IMR-90 (cell line): ENCODE data around the gene WDR90. TPM values are rescaled to one million over a fixed set of nuclear protein-coding genes. Genes with fewer than 3 reads are reported as not detected.

ENCODE experiments used
- ATAC-seq: fragments of 200-7000 bp; cut with Tn5 transposase; 2 replicates; pipeline ENCODE4 v1.9.1; 2020; ENCODE audit warnings: low read depth, mild to moderate bottlenecking, moderate library complexity
- BruUV-seq: library from RNA; stranded (reverse); fragments of 400-500 nt; replicated peaks from 2 replicates; lab custom pipeline; 2021; lab: Mats Ljungman, UMichigan
- CTCF ChIA-PET: fragments of 300-600 bp; formaldehyde crosslinking; extraction: SDS; loops from one replicate; lab custom pipeline; 2021; ENCODE audit warnings: antibody characterized with exemption; lab: Yijun Ruan, JAX
- POLR2A ChIA-PET: fragments of 300-600 bp; sonication (Branson Sonifier 250); formaldehyde crosslinking; loops from one replicate; lab custom pipeline; 2022; ENCODE audit warnings: antibody characterized with exemption; ENCODE audit not compliant: unreplicated experiment; lab: Charles Lee
- DNase-seq: peaks from one replicate; pipeline ENCODE4 v3.0.0; 2013
- H2AFZ ChIP-seq: replicated peaks from 2 replicates; pipeline ENCODE3; 2013; ENCODE audit warnings: low read length, mild to moderate bottlenecking; ENCODE audit not compliant: poor library complexity
- H2AK5ac ChIP-seq: 2 replicates; pipeline ENCODE4 v1.6.1; 2013; ENCODE audit warnings: low read depth, low read length, inconsistent platforms
- H2AK9ac ChIP-seq: replicated peaks from 2 replicates; pipeline ENCODE3; 2013; ENCODE audit warnings: mild to moderate bottlenecking, low read depth, low read length, moderate library complexity; ENCODE audit not compliant: poor library complexity
- H2BK120ac ChIP-seq: 2 replicates; pipeline ENCODE4 v1.6.1; 2013; ENCODE audit warnings: low read depth, low read length, inconsistent platforms
- H2BK15ac ChIP-seq: 3 replicates; pipeline ENCODE4 v1.6.1; 2013; ENCODE audit warnings: low read depth, low read length, inconsistent platforms
- H2BK20ac ChIP-seq: 2 replicates; pipeline ENCODE4 v1.6.1; 2013; ENCODE audit warnings: low read depth, mild to moderate bottlenecking, inconsistent platforms, low read length, moderate library complexity
- H2BK5ac ChIP-seq: 2 replicates; pipeline ENCODE4 v1.6.1; 2013; ENCODE audit warnings: mild to moderate bottlenecking, low read depth, low read length, inconsistent platforms; ENCODE audit not compliant: poor library complexity, severe bottlenecking
- H3K14ac ChIP-seq: replicated peaks from 2 replicates; pipeline ENCODE4 v1.6.1; 2013; ENCODE audit warnings: low read depth, low read length, inconsistent platforms
- H3K18ac ChIP-seq: 2 replicates; pipeline ENCODE4 v1.6.1; 2013; ENCODE audit warnings: low read depth, low read length, control low read depth
- H3K23ac ChIP-seq: 2 replicates; pipeline ENCODE4 v1.6.1; 2013; ENCODE audit warnings: low read depth, low read length, inconsistent platforms
- H3K27ac ChIP-seq: 2 replicates; pipeline ENCODE4 v1.5.1; 2013; ENCODE audit warnings: mild to moderate bottlenecking, control low read depth, low read length; ENCODE audit not compliant: insufficient read depth
- H3K27me3 ChIP-seq: 2 replicates; pipeline ENCODE4 v1.6.1; 2013; ENCODE audit warnings: low read length; ENCODE audit not compliant: control insufficient read depth, insufficient read depth
- H3K36me3 ChIP-seq: 2 replicates; pipeline ENCODE4 v1.6.1; 2013; ENCODE audit warnings: low read length, mixed read lengths; ENCODE audit not compliant: control insufficient read depth, insufficient read depth
- H3K4ac ChIP-seq: 2 replicates; pipeline ENCODE4 v1.6.1; 2013; ENCODE audit warnings: low read depth, low read length, inconsistent platforms
- H3K4me1 ChIP-seq: 2 replicates; pipeline ENCODE4 v1.6.1; 2013; ENCODE audit warnings: low read length, mixed read lengths; ENCODE audit not compliant: control insufficient read depth, insufficient read depth
- H3K4me2 ChIP-seq: 2 replicates; pipeline ENCODE4 v1.6.1; 2013; ENCODE audit warnings: low read depth, mild to moderate bottlenecking, control low read depth, low read length, moderate library complexity
- H3K4me3 ChIP-seq: 2 replicates; pipeline ENCODE4 v1.5.1; 2013; ENCODE audit warnings: low read depth, mild to moderate bottlenecking, control low read depth, low read length, moderate library complexity; ENCODE audit not compliant: insufficient read depth
- H3K56ac ChIP-seq: 2 replicates; pipeline ENCODE4 v1.6.1; 2013; ENCODE audit warnings: low read length, inconsistent platforms; ENCODE audit not compliant: insufficient read depth; ENCODE audit errors: extremely low read depth
- H3K79me1 ChIP-seq, 2 experiments: 2 replicates each; pipeline ENCODE4 v1.6.1; 2013; ENCODE audit warnings: low read length in 2 of 2, inconsistent platforms in 1 of 2, low read depth in 1 of 2
- H3K9ac ChIP-seq: 2 replicates; pipeline ENCODE4 v1.6.1; 2013; ENCODE audit warnings: low read depth, low read length, control low read depth
- H3K9me1 ChIP-seq: 2 replicates; pipeline ENCODE4 v1.6.1; 2013; ENCODE audit warnings: low read length, inconsistent platforms; ENCODE audit not compliant: insufficient read depth
- H3K9me3 ChIP-seq: 2 replicates; pipeline ENCODE4 v1.6.1; 2013; ENCODE audit warnings: low read length; ENCODE audit not compliant: control insufficient read depth, insufficient read depth
- H4K20me1 ChIP-seq: 2 replicates; pipeline ENCODE4 v1.6.1; 2013; ENCODE audit warnings: low read length, inconsistent platforms; ENCODE audit not compliant: insufficient read depth
- H4K5ac ChIP-seq: 2 replicates; pipeline ENCODE4 v1.6.1; 2013; ENCODE audit warnings: mild to moderate bottlenecking, low read depth, low read length, control low read depth
- H4K8ac ChIP-seq, 2 experiments: 2 replicates each; pipeline ENCODE4 v1.6.1; 2013; ENCODE audit warnings: low read depth in 2 of 2, low read length in 2 of 2, control low read depth in 1 of 2, inconsistent platforms in 1 of 2
- H4K91ac ChIP-seq: 2 replicates; pipeline ENCODE4 v1.6.1; 2013; ENCODE audit warnings: low read depth, low read length, inconsistent platforms; ENCODE audit not compliant: insufficient read depth
- BHLHE40 ChIP-seq: fragments of 150-350 bp; IDR thresholded peaks from 2 replicates; pipeline ENCODE4 v1.6.1; 2016; ENCODE audit warnings: mild to moderate bottlenecking, low read depth, low read length
- CHD1 ChIP-seq: IDR thresholded peaks from 2 replicates; pipeline ENCODE4 v1.6.1; 2012; ENCODE audit warnings: low read depth, low read length, improper control_type of control experiment
- MAZ ChIP-seq: IDR thresholded peaks from 2 replicates; pipeline ENCODE4 v1.6.1; 2012; ENCODE audit warnings: low read depth, mild to moderate bottlenecking, low read length, improper control_type of control experiment, moderate library complexity, borderline replicate concordance
- MXI1 ChIP-seq: IDR thresholded peaks from 2 replicates; pipeline ENCODE4 v1.6.1; 2012; ENCODE audit warnings: low read depth, mild to moderate bottlenecking, low read length, moderate library complexity, borderline replicate concordance
- POLR2A ChIP-seq: IDR thresholded peaks from 2 replicates; pipeline ENCODE4 v1.6.1; 2012; ENCODE audit warnings: mild to moderate bottlenecking, low read depth, low read length
- RCOR1 ChIP-seq: IDR thresholded peaks from 2 replicates; pipeline ENCODE4 v1.6.1; 2012; ENCODE audit warnings: mild to moderate bottlenecking, low read length, improper control_type of control experiment; ENCODE audit not compliant: insufficient replicate concordance
- WGBS, 2 experiments: methylation state at CpG; one replicate each; pipeline versions ENCODE4 v1.1.5 to v1.1.7; 2013; ENCODE audit warnings: missing lambda C conversion rate in 2 of 2; ENCODE audit not compliant: insufficient read length in 1 of 2; ENCODE audit errors: extremely low coverage in 2 of 2; 5-methylcytosine and 5-hydroxymethylcytosine counted together
- dilution Hi-C: fragments of 300-500 bp; cut with HindIII; formaldehyde crosslinking; loops from one replicate; pipeline ENCODE4 v1.14.3; 2018; ENCODE audit warnings: low sequenced_read_pairs; ENCODE audit not compliant: unreplicated experiment
- in situ Hi-C: fragments of 300-500 bp; cut with MboI; formaldehyde crosslinking; loops from 3 replicates; pipeline ENCODE4 v1.14.3; 2019; ENCODE audit warnings: low sequenced_read_pairs, inconsistent platforms, mixed read lengths
- intact Hi-C: fragments of 100-400 bp; cut with micrococcal nuclease; formaldehyde crosslinking; loops from 2 replicates; pipeline ENCODE4 v1.10.0; 2022
- polyA plus RNA-seq, 3 experiments: library from polyadenylated mRNA; depleted of rRNA; stranded (reverse); fragments of >200 nt; gene quantifications; 2 replicates each; pipeline ENCODE4 v1.2.3, GENCODE V29; 2012; ENCODE audit warnings: low replicate concordance in 1 of 3
- total RNA-seq: library from RNA; depleted of rRNA; stranded (reverse); fragments of >200 nt; gene quantifications from 2 replicates; pipeline ENCODE4 v1.2.3, GENCODE V29; 2012
- TF ChIP-seq, protein P1 (sequence below): fragments of 150-350 bp; IDR thresholded peaks from 2 replicates; pipeline ENCODE4 v1.6.1; 2016; ENCODE audit warnings: low read depth, mild to moderate bottlenecking, low read length, moderate library complexity, borderline replicate concordance
- TF ChIP-seq, protein P2 (sequence below): fragments of 150-350 bp; IDR thresholded peaks from 2 replicates; pipeline ENCODE4 v1.6.1; 2017; ENCODE audit warnings: mild to moderate bottlenecking, antibody characterized with exemption, low read length, low read depth

Gene WDR90
- total and polyA plus RNA-seq, 2 of the 4 experiments (the other 2 are of a cell fraction), result 1.4 to 18.7 TPM

- no TSS peak for BruUV-seq
- Histone ChIP-seq H3K36me3 (peaks cover 29% of the 10 kb centered on the region), H3K23ac (no peak overlapping the region), H3K4me3 (no peak overlapping the region), H4K5ac (no peak overlapping the region), H3K27ac (no peak overlapping the region), H2BK120ac (no peak overlapping the region), H3K14ac (no peak overlapping the region), H3K9me1 (peaks cover 12% of the 10 kb centered on the region), H3K18ac (no peak overlapping the region), H4K20me1 (peaks cover 33% of the 10 kb centered on the region), H3K4me1 (peaks cover 18% of the 10 kb centered on the region), H2AK5ac (no peak overlapping the region), H4K91ac (no peak overlapping the region), H3K4me2 (no peak overlapping the region), H2BK5ac (no peak overlapping the region), H2BK15ac (no peak overlapping the region), H3K79me1 (peaks cover 2 to 30% of the 10 kb centered on the region in 2 experiments; a peak in 3 of 4 replicates), H3K27me3 (no peaks in the 10 kb centered on the region), H3K9me3 (no peaks in the 10 kb centered on the region), H3K9ac (no peak overlapping the region), H2AFZ (no peak overlapping the region), H3K4ac (no peak overlapping the region), H2AK9ac (no peak overlapping the region), H3K56ac (no peak overlapping the region), H4K8ac (no peak overlapping the region), H2BK20ac (no peak overlapping the region)
- 69% methylated on average over 14 of the region's 23 CpGs; no CpG with 5 or more reads in 1 of the 2 experiments for WGBS, 2 experiments
- no peak for TF ChIP-seq CHD1
- TF ChIP-seq, protein P1, sequence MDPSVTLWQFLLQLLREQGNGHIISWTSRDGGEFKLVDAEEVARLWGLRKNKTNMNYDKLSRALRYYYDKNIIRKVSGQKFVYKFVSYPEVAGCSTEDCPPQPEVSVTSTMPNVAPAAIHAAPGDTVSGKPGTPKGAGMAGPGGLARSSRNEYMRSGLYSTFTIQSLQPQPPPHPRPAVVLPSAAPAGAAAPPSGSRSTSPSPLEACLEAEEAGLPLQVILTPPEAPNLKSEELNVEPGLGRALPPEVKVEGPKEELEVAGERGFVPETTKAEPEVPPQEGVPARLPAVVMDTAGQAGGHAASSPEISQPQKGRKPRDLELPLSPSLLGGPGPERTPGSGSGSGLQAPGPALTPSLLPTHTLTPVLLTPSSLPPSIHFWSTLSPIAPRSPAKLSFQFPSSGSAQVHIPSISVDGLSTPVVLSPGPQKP, result no peak
- TF ChIP-seq MXI1, result no peak
- no peak for TF ChIP-seq RCOR1
- TF ChIP-seq BHLHE40, result no peak
- TF ChIP-seq, protein P2, sequence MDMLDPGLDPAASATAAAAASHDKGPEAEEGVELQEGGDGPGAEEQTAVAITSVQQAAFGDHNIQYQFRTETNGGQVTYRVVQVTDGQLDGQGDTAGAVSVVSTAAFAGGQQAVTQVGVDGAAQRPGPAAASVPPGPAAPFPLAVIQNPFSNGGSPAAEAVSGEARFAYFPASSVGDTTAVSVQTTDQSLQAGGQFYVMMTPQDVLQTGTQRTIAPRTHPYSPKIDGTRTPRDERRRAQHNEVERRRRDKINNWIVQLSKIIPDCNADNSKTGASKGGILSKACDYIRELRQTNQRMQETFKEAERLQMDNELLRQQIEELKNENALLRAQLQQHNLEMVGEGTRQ, result no peak
- TF ChIP-seq POLR2A, result no peak
- TF ChIP-seq MAZ, result no peak
- in situ Hi-C loops (no loop called here), intact Hi-C loops (no loop called here), dilution Hi-C loops (no loop called here)
- POLR2A ChIA-PET, result no interaction called here
- DNase-seq (no peak), ATAC-seq (no peak)
- CTCF ChIA-PET, result no interaction called here
Measured at GRCh38 chr16:676913-677312, 27.7 kb downstream of the WDR90 start.
